GM08714 (cell line): ENCODE data around the gene FUT8.
"Not testable (repeated sequence)": the region's sequence is repeated elsewhere in the genome, so short reads cannot be mapped to it uniquely, and the experiment has no call there.

ENCODE experiments used
- H3K4me3 ChIP-seq: fragments of 200-500 bp; sonication (Bioruptor generic); 2 replicates; pipeline ENCODE4 v1.5.1; 2014; ENCODE audit warnings: mild to moderate bottlenecking, low read length, inconsistent platforms
- ZNF274 ChIP-seq: IDR thresholded peaks from 2 replicates; pipeline ENCODE4 v1.6.1; 2012; ENCODE audit warnings: mild to moderate bottlenecking, low read depth, low read length

FUT8 gene

DNA sequence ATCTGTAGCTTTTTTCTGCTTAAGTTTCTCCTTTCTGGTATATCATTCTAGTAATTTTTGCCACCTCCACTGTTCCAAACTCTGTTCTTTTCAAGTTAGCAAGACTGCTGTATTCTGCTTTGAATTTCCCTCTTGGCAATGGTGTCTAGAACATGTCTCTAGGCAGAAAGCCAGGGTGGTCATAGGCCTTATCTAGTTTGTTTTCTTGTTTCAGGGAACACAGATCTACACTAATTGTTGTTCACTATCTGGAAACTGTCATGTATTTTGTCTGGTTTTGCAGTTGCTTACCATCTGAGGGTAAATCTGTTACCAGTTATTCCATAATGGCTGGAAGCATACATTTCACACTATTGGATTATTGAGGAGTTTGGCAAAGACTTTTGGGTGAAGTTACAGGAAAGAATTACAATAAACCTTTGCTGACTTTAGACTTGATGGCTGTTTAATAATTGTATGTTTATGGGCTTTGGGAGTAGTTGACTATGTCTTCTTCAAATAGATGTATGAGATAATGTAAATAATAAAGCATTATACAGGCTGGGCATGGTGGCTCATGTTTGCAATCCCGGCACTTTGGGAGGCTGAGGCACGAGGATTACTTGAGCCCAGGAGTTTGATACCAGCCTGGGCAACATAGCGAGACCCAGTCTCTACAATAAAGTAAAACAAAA, 41.4 kb downstream of the FUT8 start:
- no peak overlapping the region for H3K4me3 ChIP-seq
- TF ChIP-seq ZNF274: no peak

- no peak for TF ChIP-seq ZNF274
Measured at GRCh38 chr14:65456247-65456646, 43.7 kb downstream of the FUT8 start.

GRCh38 chr14:65461730-65462129, 49.2 kb downstream of the FUT8 start:
- TF ChIP-seq ZNF274: no peak
- peak overlapping the region; percentile 65; the same call in 1 of the 2 replicates for H3K4me3 ChIP-seq

More at GRCh38 chr14:65456247-65456646, 43.7 kb downstream of the FUT8 start:
- no peak overlapping the region for H3K4me3 ChIP-seq

DNA sequence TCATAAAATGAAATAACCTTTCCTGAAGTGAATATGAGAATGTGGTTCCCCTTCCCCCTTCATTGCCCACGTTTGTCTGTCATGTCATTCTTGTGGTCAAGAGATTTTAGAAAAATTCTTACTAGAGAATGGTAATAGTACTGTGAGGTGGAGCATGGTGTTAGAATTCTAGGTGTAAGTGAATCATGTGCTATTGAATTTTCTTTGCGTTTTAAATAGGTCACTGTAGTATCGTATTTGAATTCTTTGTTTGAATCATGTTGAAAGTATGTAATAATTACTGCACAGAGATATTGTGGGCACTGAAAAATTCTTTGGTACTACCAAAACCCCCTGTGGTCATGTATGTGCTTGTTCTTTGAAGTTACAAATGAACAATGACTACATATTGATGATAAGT, 49.9 kb downstream of the FUT8 start:
- TF ChIP-seq ZNF274: no peak
- no peak overlapping the region for H3K4me3 ChIP-seq

DNA sequence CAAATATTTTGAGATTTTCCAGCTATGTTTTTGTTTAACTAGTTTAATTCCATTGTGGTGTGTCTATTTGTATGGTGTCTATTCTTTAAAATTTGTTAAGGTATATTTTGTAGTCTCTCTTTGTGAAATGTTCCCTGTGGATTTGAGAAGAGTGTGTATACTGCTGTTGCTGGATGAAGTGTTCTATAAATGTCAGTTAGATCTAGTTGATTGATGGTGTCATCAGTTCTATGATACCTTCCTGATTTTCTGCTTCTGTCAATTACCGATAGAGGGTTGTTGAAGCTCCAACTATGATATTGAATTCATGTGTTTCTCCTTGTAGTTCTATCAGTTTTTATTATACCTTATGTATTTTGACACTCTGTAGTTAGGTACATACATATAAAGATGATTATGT, 53.1 kb downstream of the FUT8 start:
- TF ChIP-seq ZNF274: no peak
- no peak overlapping the region for H3K4me3 ChIP-seq

DNA sequence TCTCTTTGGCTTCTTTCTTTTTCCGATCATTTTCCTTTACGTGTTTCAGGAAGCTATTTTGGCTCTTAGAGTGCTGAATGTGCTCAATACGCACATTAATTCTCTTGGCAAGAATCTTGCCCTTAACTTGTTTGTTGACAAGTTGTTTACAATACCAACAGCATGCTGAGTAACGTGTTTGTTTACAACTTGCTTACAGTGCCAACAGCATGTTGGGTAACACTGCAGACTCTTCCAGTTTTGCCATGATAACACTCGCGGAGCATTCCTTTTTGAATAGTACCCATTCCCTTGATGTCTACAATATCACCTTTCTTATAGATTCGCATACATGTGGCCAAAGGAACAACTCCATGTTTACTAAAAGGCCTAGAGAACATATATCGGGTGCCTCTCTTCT, 55.4 kb downstream of the FUT8 start:
- not testable (repeated sequence) for H3K4me3 ChIP-seq

DNA sequence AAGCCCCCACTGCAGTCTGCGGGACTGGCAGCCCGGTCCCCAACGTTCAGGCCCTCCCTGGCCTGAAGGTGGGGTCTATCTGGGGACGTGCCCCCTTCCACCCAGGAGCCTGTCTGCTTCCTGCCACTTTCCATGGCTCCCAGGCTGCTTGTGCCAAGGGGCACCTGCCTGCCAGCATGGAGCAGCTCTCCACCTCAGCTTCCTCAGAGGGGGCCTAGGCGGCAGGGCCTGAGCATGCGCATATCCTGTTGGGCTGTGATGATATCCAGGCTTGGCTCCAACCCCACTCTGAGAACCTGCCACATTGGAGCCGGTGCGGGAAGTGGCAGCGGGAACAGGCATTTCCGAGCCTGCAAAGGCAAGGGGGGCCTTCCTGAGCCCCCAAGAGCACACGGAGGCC, 57.4 kb downstream of the FUT8 start:
- no peak overlapping the region for H3K4me3 ChIP-seq
- no peak for TF ChIP-seq ZNF274

DNA sequence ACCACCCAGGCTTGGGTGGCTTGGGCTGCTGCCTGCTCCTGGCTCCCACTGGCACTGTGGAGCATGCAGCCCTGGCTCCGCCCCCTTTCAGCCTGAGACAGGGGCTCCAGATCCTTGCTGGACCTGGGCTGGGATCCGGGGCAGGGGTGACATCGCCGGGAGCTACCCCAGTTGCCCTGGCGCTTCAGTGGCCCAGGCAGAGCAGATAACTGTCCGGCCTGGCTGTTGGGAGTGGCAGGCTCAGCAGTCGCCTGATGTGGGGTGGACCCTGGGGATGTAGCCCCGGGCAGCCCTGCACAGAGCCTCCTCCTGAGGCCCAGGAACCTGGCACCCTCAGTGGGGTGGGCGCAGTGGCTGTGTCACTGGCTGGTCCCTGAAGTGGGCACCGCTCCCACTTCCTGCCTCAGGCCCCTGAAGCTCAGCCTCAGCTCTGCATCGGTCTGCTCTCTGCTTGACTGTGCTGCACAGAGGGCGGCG, 57.9 kb downstream of the FUT8 start:
- no peak for TF ChIP-seq ZNF274
- H3K4me3 ChIP-seq: no peak overlapping the region

DNA sequence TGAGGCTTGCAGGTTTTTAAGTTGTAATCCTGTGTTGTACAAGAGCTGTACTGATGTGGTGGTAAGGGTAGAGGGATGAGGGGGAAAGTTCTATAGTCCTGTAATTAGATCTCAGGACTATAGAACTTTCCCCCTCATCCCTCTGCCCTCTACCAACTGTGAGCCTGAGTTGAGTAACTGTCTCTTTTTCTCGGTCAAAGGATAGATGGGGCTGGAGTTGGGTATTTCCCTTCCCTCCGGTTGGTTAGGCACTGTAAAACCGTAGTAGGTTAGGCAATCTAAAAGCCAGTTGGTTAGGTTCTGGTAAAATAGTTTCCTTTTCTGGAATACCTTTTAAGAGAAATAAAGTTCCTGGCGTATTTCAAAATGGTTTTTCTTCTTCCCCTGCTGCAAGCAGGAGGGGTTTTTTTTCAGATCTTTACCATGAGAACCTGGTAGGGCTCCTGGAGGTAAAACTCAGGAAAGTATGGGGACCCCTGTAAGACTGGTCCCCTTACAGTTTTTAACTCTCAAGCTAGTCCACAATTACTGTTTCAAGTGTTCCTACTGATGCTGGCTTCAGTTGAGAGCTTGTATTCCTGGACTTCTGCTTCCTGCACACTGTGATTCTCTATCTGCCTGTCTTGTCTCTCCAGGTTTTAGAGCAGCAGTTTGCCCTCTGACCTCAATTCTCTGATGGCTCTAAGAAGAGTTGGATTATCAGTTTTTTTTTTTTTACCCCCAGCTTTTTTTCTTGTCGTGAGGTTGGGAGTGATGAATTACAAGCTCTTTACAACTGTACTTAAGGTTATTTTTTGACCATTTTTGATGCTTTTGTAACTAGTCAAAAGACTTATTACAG, 58.7 kb downstream of the FUT8 start:
- no peak for TF ChIP-seq ZNF274
- H3K4me3 ChIP-seq: no peak overlapping the region; the same call in 1 of the 2 replicates

DNA sequence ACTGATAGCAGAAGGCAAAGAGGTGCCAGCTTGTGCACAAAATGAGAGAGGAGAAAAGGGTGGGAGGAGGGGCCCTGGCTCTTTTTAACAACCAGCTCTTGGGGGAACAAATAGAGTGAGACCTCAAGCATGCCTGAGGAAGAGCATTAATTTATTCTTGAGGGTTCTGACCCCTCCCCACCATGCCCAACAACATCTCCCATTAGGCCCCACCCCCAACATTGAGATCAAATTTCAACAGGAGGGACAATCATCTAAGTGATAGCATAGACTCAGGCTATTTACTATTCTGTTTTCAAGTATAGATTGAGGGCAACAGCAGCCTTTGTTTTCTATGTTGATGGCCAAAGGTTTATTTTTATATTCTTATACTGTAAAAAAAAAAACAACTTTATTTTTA, 59.7 kb downstream of the FUT8 start:
- H3K4me3 ChIP-seq: no peak overlapping the region
- TF ChIP-seq ZNF274: no peak

DNA sequence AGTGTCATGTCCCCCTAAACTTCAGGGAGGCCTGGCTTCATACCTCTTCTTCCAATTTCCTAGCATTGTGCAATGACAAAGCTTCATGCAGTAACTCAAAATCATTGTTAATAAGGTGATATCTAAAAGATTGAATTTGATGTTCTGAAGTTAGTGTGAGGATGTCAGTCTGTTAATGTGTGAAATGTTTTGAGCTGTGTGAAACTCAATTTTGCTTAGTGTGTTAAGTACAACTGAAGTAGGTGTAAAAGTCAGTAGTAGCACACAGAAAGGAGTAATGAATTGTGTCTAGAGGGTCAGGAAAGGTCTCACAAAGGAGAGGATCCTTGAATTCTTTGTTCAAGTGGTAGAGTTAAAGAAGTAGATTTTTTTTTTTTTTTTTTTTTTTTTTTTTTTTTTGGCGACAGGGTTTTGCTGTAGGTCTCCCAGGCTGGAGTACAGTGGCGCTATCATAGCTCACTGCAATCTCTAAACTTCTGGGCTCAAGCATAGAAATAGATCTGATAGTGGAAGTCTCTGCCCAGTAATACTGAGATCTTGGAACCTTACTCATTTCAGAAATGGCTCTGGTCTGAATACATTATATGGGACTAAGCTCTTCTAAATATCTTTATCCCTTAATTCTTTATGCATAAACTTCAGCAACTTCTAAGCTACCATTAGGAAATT, 63.9 kb downstream of the FUT8 start:
- TF ChIP-seq ZNF274: no peak
- H3K4me3 ChIP-seq: no peak overlapping the region

- no peak for TF ChIP-seq ZNF274
- no peak overlapping the region for H3K4me3 ChIP-seq
Measured at GRCh38 chr14:65476942-65477318, 64.4 kb downstream of the FUT8 start.

DNA sequence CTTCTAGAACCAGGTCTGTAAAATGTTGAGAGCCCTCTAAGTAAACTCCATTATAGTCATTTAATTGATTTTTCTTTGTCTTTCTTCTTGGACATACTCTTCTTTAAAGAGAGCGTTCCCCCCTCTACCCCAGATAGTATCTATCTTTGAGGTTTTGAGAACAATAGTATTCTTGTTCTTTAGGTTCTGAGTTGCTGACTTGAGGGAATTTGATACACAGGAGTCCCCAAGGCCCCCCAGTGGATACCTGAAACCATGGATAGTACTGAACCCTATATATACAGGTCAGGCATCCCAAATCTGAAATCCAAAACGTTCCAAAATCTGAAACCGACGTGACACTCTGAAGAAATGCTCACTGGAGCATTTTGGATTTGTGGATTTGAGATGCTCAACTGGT, 65.5 kb downstream of the FUT8 start:
- H3K4me3 ChIP-seq: no peak overlapping the region
- TF ChIP-seq ZNF274: no peak

DNA sequence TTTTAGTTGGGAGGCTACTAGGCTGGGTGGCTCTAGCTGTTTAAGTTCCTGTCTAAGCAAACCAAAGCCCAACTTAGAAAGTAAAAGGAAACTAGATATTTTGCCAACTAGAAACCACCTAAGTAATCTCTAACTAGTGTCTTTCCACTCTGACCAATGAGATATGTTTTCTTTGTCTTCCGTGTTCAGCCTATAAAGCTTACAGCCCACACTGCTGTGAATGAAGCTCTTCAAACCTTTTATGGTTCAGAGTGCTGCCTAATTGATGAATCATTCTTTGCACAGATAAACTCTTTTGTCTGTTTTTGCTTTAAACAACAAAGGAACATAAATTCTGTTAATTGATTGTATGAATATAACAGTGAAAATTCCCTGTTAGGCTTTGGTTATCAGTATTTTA, 66.1 kb downstream of the FUT8 start:
- H3K4me3 ChIP-seq: no peak overlapping the region
- no peak for TF ChIP-seq ZNF274

DNA sequence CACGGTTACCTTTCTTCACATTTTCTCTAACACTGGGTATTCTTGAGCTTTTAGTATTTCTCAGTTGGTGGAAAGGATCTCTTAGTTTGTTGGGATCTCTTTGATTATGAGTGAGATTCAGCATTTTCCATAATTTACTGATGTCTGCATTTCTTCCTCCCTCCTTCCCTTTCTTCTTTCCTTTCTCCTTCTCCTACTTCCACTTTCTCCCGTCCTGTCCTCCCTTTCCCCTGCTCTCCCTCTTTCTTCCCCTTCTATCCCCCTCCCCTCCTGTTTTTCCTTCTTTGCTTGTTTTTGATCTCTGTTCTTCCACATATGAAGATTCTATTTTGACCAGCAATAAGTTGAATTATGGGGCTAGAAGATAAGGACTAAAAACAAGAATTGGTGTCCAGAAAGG, 66.9 kb downstream of the FUT8 start:
- TF ChIP-seq ZNF274: no peak
- no peak overlapping the region for H3K4me3 ChIP-seq
